ENCODE data around the gene CLP1.
A peak's percentile ranks its signal among the peaks of the same experiment; 100 is the strongest.

The CLP1 gene

GRCh38 chr11:57658023-57658361, 430 bp downstream of the CLP1 start:
- H3K27ac ChIP-seq, result peak overlapping the region; percentile 84
- TF ChIP-seq CTCF (IDR thresholded peaks at IDR 0.05), result no peak
- H3K4me1 ChIP-seq (ENCODE audit: control insufficient read depth in 1 of 2, insufficient read depth in 1 of 2, low read depth in 1 of 2, low read length in 1 of 2), result peaks cover 18 to 26% of the 10 kb centered on the region in 2 experiments

GRCh38 chr11:57659669-57660068, 2.1 kb downstream of the CLP1 start:
- H3K36me3 ChIP-seq, result peaks cover 36% of the 10 kb centered on the region
- no peak overlapping the region for H3K4me3 ChIP-seq (ENCODE audit: low read depth in 1 of 2, low read length in 1 of 2)
- no peaks in the 10 kb centered on the region for H3K9me3 ChIP-seq
- H3K27ac ChIP-seq, result no peak overlapping the region
- no peak for TF ChIP-seq CTCF (IDR thresholded peaks at IDR 0.05)
- peaks cover 14 to 17% of the 10 kb centered on the region in 2 experiments for H3K4me1 ChIP-seq (ENCODE audit: control insufficient read depth in 1 of 2, insufficient read depth in 1 of 2, low read depth in 1 of 2, low read length in 1 of 2)
- no peaks in the 10 kb centered on the region for H3K27me3 ChIP-seq

More at GRCh38 chr11:57658023-57658361, 430 bp downstream of the CLP1 start:
- no peaks in the 10 kb centered on the region for H3K27me3 ChIP-seq
- H3K9me3 ChIP-seq, result no peaks in the 10 kb centered on the region
- H3K36me3 ChIP-seq, result peaks cover 36% of the 10 kb centered on the region
- H3K4me3 ChIP-seq (ENCODE audit: low read depth in 1 of 2, low read length in 1 of 2), result peak overlapping the region; percentile 79 to 88

GRCh38 chr11:57662893-57663292, 5.3 kb downstream of the CLP1 start:
- Histone ChIP-seq H3K36me3 (peaks cover 36% of the 10 kb centered on the region), H3K27me3 (no peaks in the 10 kb centered on the region), H3K9me3 (no peaks in the 10 kb centered on the region), H3K27ac (no peak overlapping the region), H3K4me1 (ENCODE audit: control insufficient read depth in 1 of 2, insufficient read depth in 1 of 2, low read depth in 1 of 2, low read length in 1 of 2) (peaks cover 20 to 22% of the 10 kb centered on the region in 2 experiments), H3K4me3 (ENCODE audit: low read depth in 1 of 2, low read length in 1 of 2) (no peak overlapping the region)
- TF ChIP-seq CTCF (IDR thresholded peaks at IDR 0.05), result no peak

GRCh38 chr11:57663975-57664374, 6.4 kb downstream of the CLP1 start:
- H3K36me3 ChIP-seq, result peaks cover 36% of the 10 kb centered on the region
- H3K27ac ChIP-seq, result no peak overlapping the region
- H3K9me3 ChIP-seq, result no peaks in the 10 kb centered on the region
- TF ChIP-seq CTCF (IDR thresholded peaks at IDR 0.05), result no peak
- H3K27me3 ChIP-seq, result no peaks in the 10 kb centered on the region
- H3K4me3 ChIP-seq (ENCODE audit: low read depth in 1 of 2, low read length in 1 of 2), result no peak overlapping the region
- H3K4me1 ChIP-seq (ENCODE audit: control insufficient read depth in 1 of 2, insufficient read depth in 1 of 2, low read depth in 1 of 2, low read length in 1 of 2), result peaks cover 18 to 21% of the 10 kb centered on the region in 2 experiments

- no peak for TF ChIP-seq CTCF (IDR thresholded peaks at IDR 0.05)
These were observed 9.7 kb downstream of the CLP1 start for GRCh38 chr11:57667117-57667735.

More at GRCh38 chr11:57667117-57667735, 9.7 kb downstream of the CLP1 start:
- no peaks in the 10 kb centered on the region for H3K9me3 ChIP-seq
- peak overlapping the region; percentile 67 to 99 for H3K4me3 ChIP-seq (ENCODE audit: low read depth in 1 of 2, low read length in 1 of 2)
- no peaks in the 10 kb centered on the region for H3K27me3 ChIP-seq
- H3K4me1 ChIP-seq (ENCODE audit: control insufficient read depth in 1 of 2, insufficient read depth in 1 of 2, low read depth in 1 of 2, low read length in 1 of 2), result peaks cover 26 to 35% of the 10 kb centered on the region in 2 experiments
- peaks cover 9% of the 10 kb centered on the region for H3K36me3 ChIP-seq
- H3K27ac ChIP-seq, result peak overlapping the region; percentile 99
